ENCODE measurements around the gene GOT2. TPM values are rescaled to one million over a fixed set of nuclear protein-coding genes. Genes with fewer than 3 reads are reported as not detected.
A peak's percentile ranks its signal among the peaks of the same experiment; 100 is the strongest.
"Not testable (repeated sequence)": the region's sequence is repeated elsewhere in the genome, so short reads cannot be mapped to it uniquely, and the experiment has no call there.

The GOT2 gene
- 105 TPM for total RNA-seq (ENCODE audit: unreplicated experiment)
- long read RNA-seq, transcript GOT2-201 (10 exons, 2,462 nt), result major isoform, 118 of 130 reads
- long read RNA-seq, partial matches to known transcripts, result 3 of 130 reads
- long read RNA-seq, other reads (novel, unspliced or antisense), result 8 of 130 reads

- no peaks in the 10 kb centered on the region for H3K36me3 Mint-ChIP-seq (ENCODE audit: low read depth, unreplicated experiment)
- H3K4me1 Mint-ChIP-seq (ENCODE audit: unreplicated experiment), result peaks cover 22% of the 10 kb centered on the region
- DNase-seq (ENCODE audit: low spot score), result peak; percentile 90
- peak within 1 kb of the TSS; percentile 92 for H3K27ac Mint-ChIP-seq (ENCODE audit: unreplicated experiment)
- H3K9me3 Mint-ChIP-seq (ENCODE audit: unreplicated experiment), result no peaks in the 10 kb centered on the region
- H3K27me3 Mint-ChIP-seq (ENCODE audit: unreplicated experiment), result peaks cover 5% of the 10 kb centered on the region
- peak within 1 kb of the TSS; percentile 100 for H3K4me3 Mint-ChIP-seq (ENCODE audit: unreplicated experiment)
- TF ChIP-seq CTCF (IDR thresholded peaks at IDR 0.05; ENCODE audit: unreplicated experiment), result peak; percentile 58
These were observed at the start of gene GOT2 for GRCh38 chr16:58733671-58734458. Gene GOT2 (minus strand): TSS chr16:58734316. CDS start chr16:58734228, 88 bp downstream.

- DNase-seq (ENCODE audit: low spot score); H3K9me3 Mint-ChIP-seq (ENCODE audit: unreplicated experiment); H3K4me3 Mint-ChIP-seq (ENCODE audit: unreplicated experiment); H3K27me3 Mint-ChIP-seq (ENCODE audit: unreplicated experiment); H3K27ac Mint-ChIP-seq (ENCODE audit: unreplicated experiment); H3K4me1 Mint-ChIP-seq (ENCODE audit: unreplicated experiment); H3K36me3 Mint-ChIP-seq (ENCODE audit: low read depth, unreplicated experiment): not testable (repeated sequence)
These were observed 45.2 kb upstream of the GOT2 start for GRCh38 chr16:58779291-58779690.

GRCh38 chr16:58773870-58774269, 39.8 kb upstream of the GOT2 start:
- Mint-ChIP-seq H3K4me1 (ENCODE audit: unreplicated experiment) (no peaks in the 10 kb centered on the region), H3K9me3 (ENCODE audit: unreplicated experiment) (no peaks in the 10 kb centered on the region), H3K27ac (ENCODE audit: unreplicated experiment) (no peak overlapping the region), H3K4me3 (ENCODE audit: unreplicated experiment) (no peak overlapping the region), H3K27me3 (ENCODE audit: unreplicated experiment) (no peaks in the 10 kb centered on the region), H3K36me3 (ENCODE audit: low read depth, unreplicated experiment) (no peaks in the 10 kb centered on the region)
- no peak for DNase-seq (ENCODE audit: low spot score)
- no peak for TF ChIP-seq CTCF (IDR thresholded peaks at IDR 0.05; ENCODE audit: unreplicated experiment)

- Mint-ChIP-seq H3K27me3 (ENCODE audit: unreplicated experiment) (peaks cover 3% of the 10 kb centered on the region), H3K27ac (ENCODE audit: unreplicated experiment) (no peak overlapping the region), H3K4me3 (ENCODE audit: unreplicated experiment) (no peak overlapping the region), H3K9me3 (ENCODE audit: unreplicated experiment) (no peaks in the 10 kb centered on the region), H3K4me1 (ENCODE audit: unreplicated experiment) (no peaks in the 10 kb centered on the region), H3K36me3 (ENCODE audit: low read depth, unreplicated experiment) (no peaks in the 10 kb centered on the region)
- TF ChIP-seq CTCF (IDR thresholded peaks at IDR 0.05; ENCODE audit: unreplicated experiment), result no peak
- no peak for DNase-seq (ENCODE audit: low spot score)
These were observed 34.0 kb upstream of the GOT2 start for GRCh38 chr16:58768145-58768544.

GRCh38 chr16:58767581-58767980, 33.5 kb upstream of the GOT2 start:
- Mint-ChIP-seq H3K4me3 (ENCODE audit: unreplicated experiment) (no peak overlapping the region), H3K4me1 (ENCODE audit: unreplicated experiment) (no peaks in the 10 kb centered on the region), H3K9me3 (ENCODE audit: unreplicated experiment) (no peaks in the 10 kb centered on the region), H3K27ac (ENCODE audit: unreplicated experiment) (no peak overlapping the region), H3K36me3 (ENCODE audit: low read depth, unreplicated experiment) (no peaks in the 10 kb centered on the region), H3K27me3 (ENCODE audit: unreplicated experiment) (peaks cover 3% of the 10 kb centered on the region)
- TF ChIP-seq CTCF (IDR thresholded peaks at IDR 0.05; ENCODE audit: unreplicated experiment), result no peak
- DNase-seq (ENCODE audit: low spot score), result no peak

All from endothelial cell (in vitro differentiated cells).